ENCODE measurements around the gene HDGFL1. TPM values are rescaled to one million over a fixed set of nuclear protein-coding genes. Genes with fewer than 3 reads are reported as not detected.

The HDGFL1 gene
- total RNA-seq = not detected
- polyA plus RNA-seq = not detected
- long read RNA-seq, donor 1 = 0 reads
- long read RNA-seq, donor 2 = 0 reads
- long read RNA-seq, donor 3 = 0 reads
- long read RNA-seq, donor 4 = 0 reads

DNA sequence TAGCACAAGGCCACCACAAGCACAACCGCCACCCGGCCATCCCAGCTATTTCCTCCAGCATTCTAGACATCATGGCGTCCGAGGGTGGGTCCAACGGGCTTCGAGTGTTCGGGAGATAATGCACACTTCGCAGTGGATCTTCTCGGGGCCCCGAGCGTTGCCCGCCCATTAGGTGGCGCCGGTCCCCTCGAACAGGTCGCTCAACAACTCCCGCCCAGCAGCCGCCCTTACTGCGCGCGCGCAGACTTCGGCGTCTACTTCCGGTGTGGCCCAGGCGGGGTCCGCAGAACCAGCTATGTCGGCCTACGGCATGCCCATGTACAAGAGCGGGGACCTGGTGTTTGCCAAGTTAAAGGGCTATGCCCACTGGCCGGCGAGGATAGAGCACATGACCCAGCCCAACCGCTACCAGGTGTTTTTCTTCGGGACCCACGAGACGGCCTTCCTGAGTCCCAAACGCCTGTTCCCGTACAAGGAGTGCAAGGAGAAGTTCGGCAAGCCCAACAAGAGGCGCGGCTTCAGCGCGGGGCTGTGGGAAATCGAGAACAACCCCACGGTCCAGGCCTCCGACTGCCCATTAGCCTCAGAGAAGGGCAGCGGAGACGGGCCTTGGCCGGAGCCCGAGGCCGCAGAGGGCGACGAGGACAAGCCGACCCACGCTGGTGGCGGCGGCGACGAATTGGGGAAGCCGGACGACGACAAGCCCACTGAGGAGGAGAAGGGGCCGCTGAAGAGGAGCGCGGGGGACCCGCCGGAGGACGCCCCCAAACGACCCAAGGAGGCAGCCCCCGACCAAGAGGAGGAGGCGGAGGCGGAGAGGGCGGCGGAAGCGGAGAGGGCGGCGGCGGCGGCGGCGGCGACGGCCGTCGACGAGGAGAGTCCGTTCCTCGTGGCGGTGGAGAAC, at the start of gene HDGFL1:
Gene HDGFL1 (plus strand): TSS at position 286 of the 904 bp plus-strand sequence. CDS start 10 bp downstream, at position 296.
- intact Hi-C loops (cut with DNase I) = no loop called here
- no peaks in the 10 kb centered on the region for H3K27me3 ChIP-seq (ENCODE audit: control insufficient read depth, insufficient read depth)
- ATAC-seq = peak in 1 of 2 donors; percentile 24
- H3K4me1 ChIP-seq (ENCODE audit: control insufficient read depth, insufficient read depth, low read length) = no peaks in the 10 kb centered on the region
- WGBS = 96% methylated on average over 89 of the region's 89 CpGs
- H3K9me3 ChIP-seq (ENCODE audit: control insufficient read depth, low read length) = no peaks in the 10 kb centered on the region
- peak in 2 of 3 donors; percentile 47 to 59 for DNase-seq
- no peak within 1 kb of the TSS for H3K27ac ChIP-seq (ENCODE audit: low read length)
- no peak within 1 kb of the TSS for H3K4me3 ChIP-seq (ENCODE audit: low read length)

- DNase-seq = no peak
- no peak for ATAC-seq
- Histone ChIP-seq H3K9me3 (ENCODE audit: control insufficient read depth, low read length) (no peaks in the 10 kb centered on the region), H3K27ac (ENCODE audit: low read length) (no peak overlapping the region), H3K4me3 (ENCODE audit: low read length) (no peak overlapping the region), H3K4me1 (ENCODE audit: control insufficient read depth, insufficient read depth, low read length) (no peaks in the 10 kb centered on the region), H3K27me3 (ENCODE audit: control insufficient read depth, insufficient read depth) (no peaks in the 10 kb centered on the region)
- intact Hi-C loops (cut with DNase I) = no loop called here
- WGBS = 93% methylated on average over 4 of the region's 4 CpGs
These were observed 48.3 kb upstream of the HDGFL1 start for GRCh38 chr6:22521035-22521434.

DNA sequence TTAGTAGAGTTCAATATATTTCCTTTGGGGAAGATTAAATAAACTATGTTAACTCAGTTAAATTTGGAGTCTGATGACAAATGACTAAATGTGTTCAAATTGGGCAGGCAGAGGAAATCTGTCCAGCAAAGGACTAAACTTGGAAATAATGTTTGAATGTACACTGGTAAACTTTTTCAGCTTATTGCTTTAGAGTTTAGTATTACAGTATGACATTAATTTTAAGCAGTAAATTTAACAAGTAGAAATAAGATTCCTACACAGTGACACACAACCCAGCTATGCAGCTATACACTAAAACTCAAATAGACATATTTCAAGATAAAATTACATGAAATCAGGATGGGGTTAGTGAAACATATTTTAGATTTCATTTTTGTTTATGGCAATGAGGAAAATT, 42.6 kb upstream of the HDGFL1 start:
- H3K4me1 ChIP-seq (ENCODE audit: control insufficient read depth, insufficient read depth, low read length) = no peaks in the 10 kb centered on the region
- no peak for ATAC-seq

DNA sequence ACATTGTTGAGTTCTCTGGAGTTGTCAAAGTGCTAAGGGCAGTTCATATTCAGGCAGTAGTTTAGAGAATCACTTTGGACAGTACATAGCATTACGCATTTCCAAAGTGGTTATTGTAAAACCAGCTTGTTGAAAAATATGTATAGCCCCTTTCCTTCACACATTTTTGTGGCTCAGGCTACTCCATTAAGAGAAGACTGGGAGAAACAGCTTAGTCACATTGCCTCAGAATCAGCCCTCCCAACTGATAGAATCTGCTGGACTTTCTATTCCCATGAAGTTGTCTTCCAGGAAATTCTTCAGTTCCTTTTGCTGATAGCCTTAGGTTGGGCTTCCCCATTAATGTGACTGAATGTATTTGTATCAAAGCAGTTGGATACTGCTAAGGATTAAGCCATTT, 39.5 kb upstream of the HDGFL1 start:
- Histone ChIP-seq H3K4me1 (ENCODE audit: control insufficient read depth, insufficient read depth, low read length) (no peaks in the 10 kb centered on the region), H3K4me3 (ENCODE audit: low read length) (no peak overlapping the region), H3K27me3 (ENCODE audit: control insufficient read depth, insufficient read depth) (no peaks in the 10 kb centered on the region), H3K9me3 (ENCODE audit: control insufficient read depth, low read length) (no peaks in the 10 kb centered on the region), H3K27ac (ENCODE audit: low read length) (no peak overlapping the region)
- intact Hi-C loops (cut with DNase I) = no loop called here
- DNase-seq = no peak
- ATAC-seq = no peak
- WGBS = 97% methylated on average over 1 of the region's 1 CpG

More for the DNA sequence above, 42.6 kb upstream of the HDGFL1 start:
- intact Hi-C loops (cut with DNase I) = no loop called here
- Histone ChIP-seq H3K27ac (ENCODE audit: low read length) (no peak overlapping the region), H3K27me3 (ENCODE audit: control insufficient read depth, insufficient read depth) (no peaks in the 10 kb centered on the region), H3K9me3 (ENCODE audit: control insufficient read depth, low read length) (no peaks in the 10 kb centered on the region), H3K4me3 (ENCODE audit: low read length) (no peak overlapping the region)
- no peak for DNase-seq

- Histone ChIP-seq H3K9me3 (ENCODE audit: control insufficient read depth, low read length) (no peaks in the 10 kb centered on the region), H3K4me1 (ENCODE audit: control insufficient read depth, insufficient read depth, low read length) (no peaks in the 10 kb centered on the region), H3K27me3 (ENCODE audit: control insufficient read depth, insufficient read depth) (no peaks in the 10 kb centered on the region), H3K27ac (ENCODE audit: low read length) (no peak overlapping the region), H3K4me3 (ENCODE audit: low read length) (no peak overlapping the region)
- DNase-seq (no peak), ATAC-seq (no peak)
- intact Hi-C loops (cut with DNase I) = no loop called here
- WGBS = 98% methylated on average over 1 of the region's 1 CpG
These were observed 38.9 kb upstream of the HDGFL1 start for GRCh38 chr6:22530506-22530905.

- 64% methylated on average over 4 of the region's 4 CpGs for WGBS
- no peaks in the 10 kb centered on the region for H3K27me3 ChIP-seq (ENCODE audit: control insufficient read depth, insufficient read depth)
- H3K4me3 ChIP-seq (ENCODE audit: low read length) = no peak overlapping the region
- H3K4me1 ChIP-seq (ENCODE audit: control insufficient read depth, insufficient read depth, low read length) = no peaks in the 10 kb centered on the region
- no peak overlapping the region for H3K27ac ChIP-seq (ENCODE audit: low read length)
- intact Hi-C loops (cut with DNase I) = no loop called here
- H3K9me3 ChIP-seq (ENCODE audit: control insufficient read depth, low read length) = no peaks in the 10 kb centered on the region
- ATAC-seq = no peak
- DNase-seq = no peak
These were observed 33.2 kb upstream of the HDGFL1 start for GRCh38 chr6:22536122-22536521.

- no peak for DNase-seq
- ATAC-seq = peak in 1 of 2 donors; percentile 55
- no peaks in the 10 kb centered on the region for H3K9me3 ChIP-seq (ENCODE audit: control insufficient read depth, low read length)
- no peaks in the 10 kb centered on the region for H3K27me3 ChIP-seq (ENCODE audit: control insufficient read depth, insufficient read depth)
- intact Hi-C loops (cut with DNase I) = no loop called here
- H3K27ac ChIP-seq (ENCODE audit: low read length) = no peak overlapping the region
- H3K4me3 ChIP-seq (ENCODE audit: low read length) = no peak overlapping the region
- H3K4me1 ChIP-seq (ENCODE audit: control insufficient read depth, insufficient read depth, low read length) = no peaks in the 10 kb centered on the region
These were observed 24.9 kb upstream of the HDGFL1 start for GRCh38 chr6:22544476-22544875.

DNA sequence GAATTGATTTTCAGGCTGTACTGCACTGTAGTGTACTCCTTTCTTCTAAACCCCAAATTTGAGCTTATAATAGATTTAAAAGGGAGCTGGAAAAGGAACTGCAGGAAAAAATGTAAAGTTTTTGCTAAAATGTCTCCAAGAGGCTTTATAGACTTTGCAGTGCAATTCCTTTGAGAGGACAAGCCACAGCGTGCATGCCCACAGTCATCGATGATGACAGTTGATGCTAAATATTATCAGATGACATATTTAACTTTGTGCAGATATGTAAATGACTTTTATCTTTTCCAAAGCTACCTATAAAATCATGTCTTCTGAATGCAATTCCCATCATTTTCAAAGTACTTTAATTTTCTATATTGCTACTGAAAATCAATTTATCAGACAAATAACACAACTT, 24.3 kb upstream of the HDGFL1 start:
- H3K27ac ChIP-seq (ENCODE audit: low read length) = no peak overlapping the region
- WGBS = 78% methylated on average over 2 of the region's 2 CpGs
- H3K27me3 ChIP-seq (ENCODE audit: control insufficient read depth, insufficient read depth) = no peaks in the 10 kb centered on the region
- no peaks in the 10 kb centered on the region for H3K4me1 ChIP-seq (ENCODE audit: control insufficient read depth, insufficient read depth, low read length)
- intact Hi-C loops (cut with DNase I) = no loop called here
- ATAC-seq (no peak), DNase-seq (no peak)
- no peaks in the 10 kb centered on the region for H3K9me3 ChIP-seq (ENCODE audit: control insufficient read depth, low read length)
- no peak overlapping the region for H3K4me3 ChIP-seq (ENCODE audit: low read length)

DNA sequence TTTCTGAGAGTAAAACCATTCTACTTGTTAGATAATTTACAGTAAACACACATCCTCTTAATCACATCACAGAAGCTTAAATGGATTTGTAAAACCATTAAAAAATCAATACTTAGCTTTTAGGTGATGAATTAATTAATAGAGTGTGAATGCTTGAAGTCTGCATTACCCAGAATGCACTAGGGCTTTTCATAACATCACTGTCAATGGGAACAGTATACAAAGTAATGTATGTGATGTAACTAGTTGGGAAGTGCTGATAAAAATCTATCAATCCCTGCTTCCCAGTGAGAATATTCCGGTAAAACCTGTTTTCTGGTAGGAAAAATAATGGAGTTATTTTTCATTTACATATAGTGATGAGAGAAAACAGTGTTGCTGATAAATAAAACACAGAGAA, 23.1 kb upstream of the HDGFL1 start:
- intact Hi-C loops (cut with DNase I) = no loop called here
- Histone ChIP-seq H3K4me3 (ENCODE audit: low read length) (no peak overlapping the region), H3K4me1 (ENCODE audit: control insufficient read depth, insufficient read depth, low read length) (no peaks in the 10 kb centered on the region), H3K9me3 (ENCODE audit: control insufficient read depth, low read length) (no peaks in the 10 kb centered on the region), H3K27ac (ENCODE audit: low read length) (no peak overlapping the region), H3K27me3 (ENCODE audit: control insufficient read depth, insufficient read depth) (no peaks in the 10 kb centered on the region)
- 93% methylated on average over 1 of the region's 1 CpG for WGBS
- no peak for ATAC-seq
- no peak for DNase-seq

DNA sequence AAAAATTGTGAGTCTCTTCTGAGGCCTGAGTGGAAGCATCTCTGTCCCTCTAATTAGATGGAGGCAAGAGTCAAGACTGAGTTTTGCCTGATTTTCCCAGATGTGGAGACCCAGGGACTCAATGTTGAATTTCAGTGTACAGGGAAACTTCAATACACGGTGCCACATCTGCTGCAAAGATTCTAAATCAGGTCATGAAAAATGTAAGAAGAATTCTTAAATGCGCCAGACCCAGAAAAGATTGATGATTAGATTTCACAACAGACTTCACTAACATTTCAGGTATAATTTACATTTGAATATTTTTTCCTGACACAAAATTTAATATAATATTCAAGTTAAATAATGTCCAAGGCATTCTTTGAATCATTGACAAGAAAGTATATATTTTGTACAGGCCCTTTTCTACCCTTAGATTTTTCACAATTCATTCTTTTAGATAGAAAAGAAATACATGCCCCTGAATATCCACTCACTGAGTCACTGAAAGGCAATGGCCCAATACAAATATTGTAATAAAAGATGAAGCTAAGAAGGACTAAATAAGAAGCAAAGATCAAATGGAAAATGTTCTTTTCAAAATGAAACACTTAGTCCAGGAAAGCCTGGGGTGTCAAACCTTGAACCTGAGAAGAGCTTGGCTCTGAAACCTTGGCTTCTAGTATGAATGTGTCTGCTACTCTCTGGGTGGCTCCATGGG, 18.2 kb upstream of the HDGFL1 start:
- intact Hi-C loops (cut with DNase I) = no loop called here
- Histone ChIP-seq H3K27me3 (ENCODE audit: control insufficient read depth, insufficient read depth) (no peaks in the 10 kb centered on the region), H3K9me3 (ENCODE audit: control insufficient read depth, low read length) (no peaks in the 10 kb centered on the region), H3K4me1 (ENCODE audit: control insufficient read depth, insufficient read depth, low read length) (peaks cover 1% of the 10 kb centered on the region), H3K27ac (ENCODE audit: low read length) (no peak overlapping the region), H3K4me3 (ENCODE audit: low read length) (no peak overlapping the region)
- DNase-seq (no peak), ATAC-seq (no peak)
- 94% methylated on average over 2 of the region's 2 CpGs for WGBS

GRCh38 chr6:22556266-22556665, 13.1 kb upstream of the HDGFL1 start:
- Histone ChIP-seq H3K4me1 (ENCODE audit: control insufficient read depth, insufficient read depth, low read length) (peaks cover 1% of the 10 kb centered on the region), H3K27ac (ENCODE audit: low read length) (no peak overlapping the region), H3K4me3 (ENCODE audit: low read length) (no peak overlapping the region), H3K27me3 (ENCODE audit: control insufficient read depth, insufficient read depth) (no peaks in the 10 kb centered on the region), H3K9me3 (ENCODE audit: control insufficient read depth, low read length) (no peaks in the 10 kb centered on the region)
- intact Hi-C loops (cut with DNase I) = no loop called here
- no peak for ATAC-seq
- 56% methylated on average over 2 of the region's 2 CpGs for WGBS
- DNase-seq = no peak
